Measurements from ENCODE around the gene ZSCAN2. TPM values are rescaled to one million over a fixed set of nuclear protein-coding genes. Genes with fewer than 3 reads are reported as not detected.
A peak's percentile ranks its signal among the peaks of the same experiment; 100 is the strongest.

Gene ZSCAN2
- total and polyA plus RNA-seq, 2 of the 8 experiments (the other 6 are each of a cell fraction or from before 2014, with no cell fraction given), result 23.6 to 52.4 TPM

GRCh38 chr15:84598993-84599392 is 1.8 kb upstream of the ZSCAN2 start:
- no peak overlapping the region for H2AK5ac ChIP-seq (ENCODE audit: low read depth, low read length)
- DNase-seq (ENCODE audit: low read depth in 1 of 2, low spot score in 2 of 2) (peak in 1 of 2 experiments; percentile 64), FAIRE-seq (peak; percentile 68)
- H3K18ac ChIP-seq (ENCODE audit: extremely low read depth, low read length), result no peak overlapping the region
- no peak overlapping the region for H2AFZ ChIP-seq (ENCODE audit: low read length)
- no peak overlapping the region for H2BK12ac ChIP-seq (ENCODE audit: low read depth, low read length)
- no peak overlapping the region for H2BK15ac ChIP-seq (ENCODE audit: low read length)
- ChIA-PET CTCF (ENCODE audit: partially characterized antibody) (interaction anchor here (0.5 to 6.5 kb wide), 34 partner anchors 8 to 336 kb away, joined by 3 to 61 read pairs (median 6); partner anchors contain the start of gene WDR73), POLR2A (ENCODE audit: partially characterized antibody) (interaction anchor here (0.6 to 11.9 kb wide), 10 partner anchors 10 to 66 kb away, joined by 3 to 134 read pairs (median 4); no protein-coding TSS in a partner anchor)
- no peak overlapping the region for H3K4ac ChIP-seq (replicated peaks; ENCODE audit: insufficient read length, low read depth, low read length)
- H2BK5ac ChIP-seq (ENCODE audit: low read depth, low read length), result no peak overlapping the region
- TF ChIP-seq KDM1A (IDR thresholded peaks at IDR 0.05; ENCODE audit: borderline replicate concordance, low read length) (no peak), ASH2L (IDR thresholded peaks at IDR 0.05; ENCODE audit: low read length) (no peak), MAX (IDR thresholded peaks at IDR 0.05) (0 out of 2 replicates have a peak, but pooled peaks have one; percentile 25), RAD21 (IDR thresholded peaks at IDR 0.05 in 1 of 2, conservative IDR thresholded peaks at IDR 0.05 in 1 of 2; ENCODE audit: low read depth in 2 of 2, low read length in 2 of 2) (peak; percentile 91 to 92)
- TF ChIP-seq, protein P1, sequence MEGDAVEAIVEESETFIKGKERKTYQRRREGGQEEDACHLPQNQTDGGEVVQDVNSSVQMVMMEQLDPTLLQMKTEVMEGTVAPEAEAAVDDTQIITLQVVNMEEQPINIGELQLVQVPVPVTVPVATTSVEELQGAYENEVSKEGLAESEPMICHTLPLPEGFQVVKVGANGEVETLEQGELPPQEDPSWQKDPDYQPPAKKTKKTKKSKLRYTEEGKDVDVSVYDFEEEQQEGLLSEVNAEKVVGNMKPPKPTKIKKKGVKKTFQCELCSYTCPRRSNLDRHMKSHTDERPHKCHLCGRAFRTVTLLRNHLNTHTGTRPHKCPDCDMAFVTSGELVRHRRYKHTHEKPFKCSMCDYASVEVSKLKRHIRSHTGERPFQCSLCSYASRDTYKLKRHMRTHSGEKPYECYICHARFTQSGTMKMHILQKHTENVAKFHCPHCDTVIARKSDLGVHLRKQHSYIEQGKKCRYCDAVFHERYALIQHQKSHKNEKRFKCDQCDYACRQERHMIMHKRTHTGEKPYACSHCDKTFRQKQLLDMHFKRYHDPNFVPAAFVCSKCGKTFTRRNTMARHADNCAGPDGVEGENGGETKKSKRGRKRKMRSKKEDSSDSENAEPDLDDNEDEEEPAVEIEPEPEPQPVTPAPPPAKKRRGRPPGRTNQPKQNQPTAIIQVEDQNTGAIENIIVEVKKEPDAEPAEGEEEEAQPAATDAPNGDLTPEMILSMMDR (IDR thresholded peaks at IDR 0.05; ENCODE audit: control extremely low read depth in 1 of 3, insufficient read depth in 1 of 3, low read depth in 1 of 3, low read length in 3 of 3), result peak; percentile 64 to 93 (median 88)
- no peak overlapping the region for H3K14ac ChIP-seq (ENCODE audit: insufficient read length)
- H3K36me3 ChIP-seq (ENCODE audit: control insufficient read depth in 2 of 4, insufficient read depth in 4 of 4, low read length in 3 of 4), result peaks cover 0 to 2% (median 0%) of the 10 kb centered on the region in 4 experiments; a peak in 1 of 8 replicates
- 58% methylated on average over 1 of the region's 1 CpG; no CpG with 5 or more reads in 1 of the 2 experiments for WGBS, 2 experiments (ENCODE audit: extremely low coverage in 1 of 2, insufficient coverage in 1 of 2, insufficient read length in 1 of 2, insufficient replicate concordance in 2 of 2, low coverage in 1 of 2, low lambda C conversion rate in 2 of 2, missing lambda C conversion rate in 1 of 2)
- H3K56ac ChIP-seq (replicated peaks; ENCODE audit: insufficient read length, low read depth, low read length), result no peak overlapping the region
- no peak overlapping the region for H3K23ac ChIP-seq (ENCODE audit: insufficient read length)
- H3K9me3 ChIP-seq (ENCODE audit: insufficient read depth in 2 of 2, low read depth in 1 of 2, low read length in 1 of 2), result no peaks in the 10 kb centered on the region; a peak in 1 of 4 replicates
- no peak overlapping the region for H3K27ac ChIP-seq (ENCODE audit: low read depth, low read length)
- no peak overlapping the region for H3K4me2 ChIP-seq (ENCODE audit: insufficient read depth in 1 of 2, low read depth in 2 of 2, low read length in 2 of 2)
- peaks cover 2 to 16% (median 5%) of the 10 kb centered on the region in 4 experiments for H3K4me1 ChIP-seq (replicated peaks in 1 of 4; ENCODE audit: control insufficient read depth in 3 of 4, insufficient read depth in 4 of 4, low read length in 3 of 4)
- peaks cover 0 to 3% (median 0%) of the 10 kb centered on the region in 4 experiments; a peak in 3 of 7 replicates for H3K27me3 ChIP-seq (replicated peaks in 1 of 4; ENCODE audit: control insufficient read depth in 3 of 4, extremely low read depth in 1 of 4, insufficient read depth in 3 of 4, low read length in 3 of 4)
- no peaks in the 10 kb centered on the region; the same call in 1 of the 2 replicates for H3K79me1 ChIP-seq (ENCODE audit: low read depth, low read length)
- H3K4me3 ChIP-seq (ENCODE audit: extremely low read depth in 1 of 4, insufficient read depth in 2 of 4, low read depth in 3 of 4, low read length in 4 of 4), result no peak overlapping the region
- no peak overlapping the region for H4K91ac ChIP-seq (replicated peaks; ENCODE audit: insufficient read length, low read length)
- no peak overlapping the region for H2BK120ac ChIP-seq (replicated peaks; ENCODE audit: low read depth, low read length)
- H3K23me2 ChIP-seq (ENCODE audit: low read depth, low read length), result peaks cover 10% of the 10 kb centered on the region; the same call in 1 of the 2 replicates
- no peak overlapping the region for H4K5ac ChIP-seq (ENCODE audit: insufficient read length, low read depth, low read length)
- H3K79me2 ChIP-seq (ENCODE audit: control insufficient read depth in 1 of 2, insufficient read depth in 2 of 2, low read length in 2 of 2), result peaks cover 0 to 17% of the 10 kb centered on the region in 2 experiments; a peak in 2 of 4 replicates
- H2BK20ac ChIP-seq (ENCODE audit: low read length), result no peak overlapping the region
- H3K9ac ChIP-seq (replicated peaks in 1 of 4; ENCODE audit: extremely low read depth in 1 of 4, low read depth in 3 of 4, low read length in 3 of 4), result no peak overlapping the region
- peaks cover 0 to under 1% of the 10 kb centered on the region in 2 experiments for H4K20me1 ChIP-seq (replicated peaks in 1 of 2; ENCODE audit: control insufficient read depth in 1 of 2, insufficient read depth in 2 of 2, low read length in 2 of 2)
- H4K8ac ChIP-seq (ENCODE audit: extremely low read depth, insufficient read depth, low read length), result no peak overlapping the region

All from H1 (cell line).